HG02885 (cell line): ENCODE measurements around the gene OVAAL.
"Not testable (repeated sequence)": the region's sequence is repeated elsewhere in the genome, so short reads cannot be mapped to it uniquely, and the experiment has no call there.

Experiments
- ATAC-seq: cut with Tn5 transposase; IDR thresholded peaks from one replicate; pipeline ENCODE4 v1.9.1; 2021; ENCODE audit warnings: mild to moderate bottlenecking; ENCODE audit not compliant: unreplicated experiment, poor library complexity

Gene OVAAL

GRCh38 chr1:180539136-180539535, 19.6 kb upstream of the OVAAL start:
- no peak for ATAC-seq

- ATAC-seq = no peak
Observed at GRCh38 chr1:180540697-180541594, 17.8 kb upstream of the OVAAL start.

GRCh38 chr1:180542113-180542837, 16.5 kb upstream of the OVAAL start:
- no peak for ATAC-seq

GRCh38 chr1:180542838-180543145, 16.0 kb upstream of the OVAAL start:
- no peak for ATAC-seq

- no peak for ATAC-seq
Observed at GRCh38 chr1:180544050-180544449, 14.7 kb upstream of the OVAAL start.

GRCh38 chr1:180545991-180546390, 12.8 kb upstream of the OVAAL start:
- ATAC-seq = no peak

- no peak for ATAC-seq
Observed at GRCh38 chr1:180548686-180549317, 10.0 kb upstream of the OVAAL start.

GRCh38 chr1:180549770-180550169, 9.0 kb upstream of the OVAAL start:
- not testable (repeated sequence) for ATAC-seq

GRCh38 chr1:180550241-180550640, 8.5 kb upstream of the OVAAL start:
- no peak for ATAC-seq

GRCh38 chr1:180551997-180552396, 6.8 kb upstream of the OVAAL start:
- no peak for ATAC-seq

GRCh38 chr1:180553046-180553445, 5.7 kb upstream of the OVAAL start:
- not testable (repeated sequence) for ATAC-seq

GRCh38 chr1:180555411-180555810, 3.4 kb upstream of the OVAAL start:
- ATAC-seq = no peak

- no peak for ATAC-seq
Observed at GRCh38 chr1:180560200-180560867, 1.6 kb downstream of the OVAAL start.

GRCh38 chr1:180560868-180561600, 2.3 kb downstream of the OVAAL start:
- no peak for ATAC-seq

- ATAC-seq = no peak
Observed at GRCh38 chr1:180562640-180563025, 3.9 kb downstream of the OVAAL start.

- ATAC-seq = no peak
Observed at GRCh38 chr1:180563026-180563827, 4.5 kb downstream of the OVAAL start.

- no peak for ATAC-seq
Observed at GRCh38 chr1:180565121-180565871, 6.5 kb downstream of the OVAAL start.

- no peak for ATAC-seq
Observed at GRCh38 chr1:180566026-180566425, 7.3 kb downstream of the OVAAL start.

- no peak for ATAC-seq
Observed at GRCh38 chr1:180566495-180566894, 7.7 kb downstream of the OVAAL start.
